H1 (cell line): Measurements from ENCODE around the gene NSA2.

Source experiments
- BCL11A ChIP-seq, 2 experiments: IDR thresholded peaks; one replicate each; pipeline ENCODE4 v1.6.1; 2011; ENCODE audit warnings: low read depth in 2 of 2, low read length in 2 of 2, mild to moderate bottlenecking in 2 of 2
- EGR1 ChIP-seq: IDR thresholded peaks from 2 replicates; pipeline ENCODE4 v1.6.1; 2011; ENCODE audit warnings: low read depth, low read length, borderline replicate concordance
- HDAC6 ChIP-seq: IDR thresholded peaks from one replicate; pipeline ENCODE4 v1.7.1; 2012; ENCODE audit warnings: low read depth, mild to moderate bottlenecking, inconsistent platforms, low read length, moderate library complexity
- POLR2A ChIP-seq, 2 experiments: IDR thresholded peaks; 1 replicate in 1 of 2; 2 replicates in 1 of 2; pipeline ENCODE4 v1.6.1; 2011; ENCODE audit warnings: low read depth in 2 of 2, low read length in 2 of 2, mild to moderate bottlenecking in 2 of 2; ENCODE audit errors: control extremely low read depth in 1 of 2
- RAD21 ChIP-seq, 2 experiments: IDR thresholded peaks in 1 of 2; conservative IDR thresholded peaks in 1 of 2; 2 replicates each; pipeline ENCODE4 v1.6.1; 2011; ENCODE audit warnings: low read depth in 2 of 2, low read length in 2 of 2, improper control_type of control experiment in 1 of 2, inconsistent platforms in 1 of 2, mild to moderate bottlenecking in 1 of 2, moderate library complexity in 1 of 2
- TAF1 ChIP-seq: IDR thresholded peaks from 2 replicates; pipeline ENCODE4 v1.6.1; 2011; ENCODE audit warnings: mild to moderate bottlenecking, low read depth, low read length
- TEAD4 ChIP-seq: IDR thresholded peaks from 2 replicates; pipeline ENCODE4 v1.6.1; 2012; ENCODE audit warnings: low read depth, low read length, inconsistent platforms, mixed read lengths
- TF ChIP-seq, protein P1 (sequence below), 3 experiments: IDR thresholded peaks; 1 replicate in 2 of 3; 2 replicates in 1 of 3; pipeline versions ENCODE4 v1.5.1 to v1.6.1; 2011; ENCODE audit warnings: low read length in 3 of 3, mild to moderate bottlenecking in 3 of 3, inconsistent platforms in 2 of 3, low read depth in 1 of 3, moderate library complexity in 1 of 3; ENCODE audit not compliant: insufficient read depth in 1 of 3; ENCODE audit errors: control extremely low read depth in 1 of 3

DNA sequence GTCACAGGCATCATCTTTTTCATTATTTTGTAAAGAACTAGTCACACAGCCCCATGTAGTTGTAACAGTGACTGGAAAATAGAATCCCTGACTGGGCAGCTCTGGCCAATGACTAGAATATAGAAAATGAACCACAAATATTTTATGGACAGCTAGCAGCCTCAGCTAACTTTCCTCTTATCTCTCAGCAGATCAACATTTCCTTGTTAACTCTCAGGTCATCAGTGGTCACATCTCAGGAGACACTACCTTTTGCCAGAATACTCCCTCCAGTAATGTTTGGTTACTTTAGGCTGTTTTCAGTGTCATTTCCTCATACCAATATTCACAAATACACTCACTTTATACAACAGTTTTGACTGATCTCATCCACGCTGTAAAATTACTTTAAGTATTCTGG is 55.2 kb downstream of the NSA2 start:
- TF ChIP-seq TEAD4 (no peak), POLR2A (IDR thresholded peaks at IDR 0.05; ENCODE audit: control extremely low read depth in 1 of 2, low read depth in 2 of 2, low read length in 2 of 2) (no peak), EGR1 (no peak), RAD21 (IDR thresholded peaks at IDR 0.05 in 1 of 2, conservative IDR thresholded peaks at IDR 0.05 in 1 of 2; ENCODE audit: low read depth in 2 of 2, low read length in 2 of 2) (no peak), BCL11A (IDR thresholded peaks at IDR 0.05; ENCODE audit: low read depth in 2 of 2, low read length in 2 of 2) (no peak), HDAC6 (no peak), TAF1 (no peak)
- TF ChIP-seq, protein P1, sequence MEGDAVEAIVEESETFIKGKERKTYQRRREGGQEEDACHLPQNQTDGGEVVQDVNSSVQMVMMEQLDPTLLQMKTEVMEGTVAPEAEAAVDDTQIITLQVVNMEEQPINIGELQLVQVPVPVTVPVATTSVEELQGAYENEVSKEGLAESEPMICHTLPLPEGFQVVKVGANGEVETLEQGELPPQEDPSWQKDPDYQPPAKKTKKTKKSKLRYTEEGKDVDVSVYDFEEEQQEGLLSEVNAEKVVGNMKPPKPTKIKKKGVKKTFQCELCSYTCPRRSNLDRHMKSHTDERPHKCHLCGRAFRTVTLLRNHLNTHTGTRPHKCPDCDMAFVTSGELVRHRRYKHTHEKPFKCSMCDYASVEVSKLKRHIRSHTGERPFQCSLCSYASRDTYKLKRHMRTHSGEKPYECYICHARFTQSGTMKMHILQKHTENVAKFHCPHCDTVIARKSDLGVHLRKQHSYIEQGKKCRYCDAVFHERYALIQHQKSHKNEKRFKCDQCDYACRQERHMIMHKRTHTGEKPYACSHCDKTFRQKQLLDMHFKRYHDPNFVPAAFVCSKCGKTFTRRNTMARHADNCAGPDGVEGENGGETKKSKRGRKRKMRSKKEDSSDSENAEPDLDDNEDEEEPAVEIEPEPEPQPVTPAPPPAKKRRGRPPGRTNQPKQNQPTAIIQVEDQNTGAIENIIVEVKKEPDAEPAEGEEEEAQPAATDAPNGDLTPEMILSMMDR (IDR thresholded peaks at IDR 0.05; ENCODE audit: control extremely low read depth in 1 of 3, insufficient read depth in 1 of 3, low read depth in 1 of 3, low read length in 3 of 3) = no peak
